ENCODE results near the gene ANKRD60. TPM values are rescaled to one million over a fixed set of nuclear protein-coding genes. Genes with fewer than 3 reads are reported as not detected.
A peak's percentile ranks its signal among the peaks of the same experiment; 100 is the strongest.

The ANKRD60 gene
- total RNA-seq, 8 experiments from 2014 or later = not detected

GRCh38 chr20:58215116-58215515 lies 13.3 kb downstream of the ANKRD60 start:
- H3K4me3 ChIP-seq = no peak overlapping the region
- in situ Hi-C loops (cut with MboI; ENCODE audit: low pct_unique_long_range_greater_than_20kb in 2 of 9, low sequenced_read_pairs in 9 of 9, unreplicated experiment in 9 of 9) = loop anchor here (10.0 to 25.0 kb wide), 6 partner anchors 603 to 828 kb away; partner anchors contain the start of genes ZBP1 (in 2 of the 9) and RBM38 (in 1 of the 9)
- 47 to 100% (median 85%) methylated on average over 1 to 6 of the region's 6 CpGs; no CpG with 5 or more reads in 2 of the 10 experiments for WGBS, 10 experiments
- ATAC-seq (replicated peaks in 6 of 8) = no peak
- no peak overlapping the region for H3K27ac ChIP-seq
- peaks cover 7 to 15% of the 10 kb centered on the region in 2 donors for H3K4me1 ChIP-seq (replicated peaks in 1 of 2)

GRCh38 chr20:58214310-58214709 lies 14.1 kb downstream of the ANKRD60 start:
- in situ Hi-C loops (cut with MboI; ENCODE audit: low pct_unique_long_range_greater_than_20kb in 2 of 9, low sequenced_read_pairs in 9 of 9, unreplicated experiment in 9 of 9) = loop anchor here (5.0 to 25.0 kb wide), 7 partner anchors 602 to 827 kb away; partner anchors contain the start of genes ZBP1 (in 2 of the 9) and RBM38 (in 1 of the 9)
- Histone ChIP-seq H3K4me3 (no peak overlapping the region), H3K27ac (no peak overlapping the region), H3K4me1 (replicated peaks in 1 of 2) (peaks cover 11 to 15% of the 10 kb centered on the region in 2 donors)
- WGBS, 10 experiments = 0 to 100% (median 78%) methylated on average over 1 to 5 of the region's 8 CpGs; no CpG with 5 or more reads in 2 of the 10 experiments
- no peak for ATAC-seq (replicated peaks in 6 of 8)

DNA sequence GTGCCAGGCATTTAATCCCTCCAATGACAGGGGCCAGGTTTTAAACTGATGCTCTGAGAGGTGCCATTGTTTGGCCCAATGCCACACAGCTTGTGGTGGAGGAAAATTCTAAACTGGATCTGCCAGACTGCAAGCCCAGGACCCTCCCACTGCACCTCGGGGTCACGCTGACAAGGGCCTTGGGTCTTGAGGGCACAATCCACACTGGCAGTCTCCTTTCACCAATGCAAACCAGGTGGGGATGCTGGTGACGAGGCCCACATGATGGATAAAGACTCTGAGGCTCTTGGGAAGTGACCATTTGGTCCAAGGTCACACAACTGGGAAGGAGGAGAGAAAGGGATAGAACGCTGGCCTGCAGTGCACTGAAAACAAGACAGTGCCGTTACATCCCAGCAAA lies 14.7 kb downstream of the ANKRD60 start:
- WGBS, 10 experiments = 60 to 93% (median 80%) methylated on average over 1 to 4 of the region's 5 CpGs; no CpG with 5 or more reads in 2 of the 10 experiments
- in situ Hi-C loops (cut with MboI; ENCODE audit: low pct_unique_long_range_greater_than_20kb in 2 of 9, low sequenced_read_pairs in 9 of 9, unreplicated experiment in 9 of 9) = loop anchor here (5.0 to 25.0 kb wide), 7 partner anchors 601 to 826 kb away; partner anchors contain the start of genes ZBP1 (in 2 of the 9) and RBM38 (in 1 of the 9)
- H3K27ac ChIP-seq = no peak overlapping the region
- no peak for ATAC-seq (replicated peaks in 6 of 8)
- H3K4me3 ChIP-seq = no peak overlapping the region
- H3K4me1 ChIP-seq (replicated peaks in 1 of 2) = peaks cover 15 to 16% of the 10 kb centered on the region in 2 donors

GRCh38 chr20:58213121-58213520 lies 15.3 kb downstream of the ANKRD60 start:
- Histone ChIP-seq H3K27ac (no peak overlapping the region), H3K4me3 (no peak overlapping the region), H3K4me1 (replicated peaks in 1 of 2) (peaks cover 15 to 16% of the 10 kb centered on the region in 2 donors)
- peak in 4 of 8 experiments; percentile 23 to 48 (median 30) for ATAC-seq (replicated peaks in 6 of 8)
- in situ Hi-C loops (cut with MboI; ENCODE audit: low pct_unique_long_range_greater_than_20kb in 2 of 9, low sequenced_read_pairs in 9 of 9, unreplicated experiment in 9 of 9) = loop anchor here (5.0 to 25.0 kb wide), 7 partner anchors 601 to 826 kb away; partner anchors contain the start of genes ZBP1 (in 2 of the 9) and RBM38 (in 1 of the 9)
- 2 to 88% (median 56%) methylated on average over 2 to 8 of the region's 8 CpGs; no CpG with 5 or more reads in 1 of the 10 experiments for WGBS, 10 experiments

DNA sequence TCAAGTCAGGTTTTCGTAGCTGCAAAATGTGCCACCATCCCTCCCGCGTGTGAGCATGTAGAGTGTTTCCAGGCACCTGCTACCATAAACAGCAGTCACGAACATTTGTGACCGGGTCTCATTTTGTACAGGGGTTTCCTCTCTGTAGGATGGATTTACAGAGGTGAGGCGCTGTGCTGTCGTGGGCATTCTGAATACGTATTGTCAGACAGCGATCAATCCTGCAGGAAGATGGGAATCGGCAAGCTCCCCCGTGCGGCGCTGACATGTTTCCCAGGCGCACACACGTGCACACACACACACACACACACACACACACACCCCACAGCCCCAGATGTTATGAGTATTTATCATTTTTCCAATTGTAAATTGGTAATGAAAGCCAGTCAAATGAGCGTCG lies 15.8 kb downstream of the ANKRD60 start:
- no peak overlapping the region for H3K4me3 ChIP-seq
- ATAC-seq (replicated peaks in 6 of 8) = peak in 4 of 8 experiments; percentile 4 to 42 (median 17)
- no peak overlapping the region for H3K27ac ChIP-seq
- in situ Hi-C loops (cut with MboI; ENCODE audit: low pct_unique_long_range_greater_than_20kb in 2 of 9, low sequenced_read_pairs in 9 of 9, unreplicated experiment in 9 of 9) = loop anchor here (5.0 to 25.0 kb wide), 7 partner anchors 600 to 825 kb away; partner anchors contain the start of genes ZBP1 (in 2 of the 9) and RBM38 (in 1 of the 9)
- peaks cover 15 to 16% of the 10 kb centered on the region in 2 donors for H3K4me1 ChIP-seq (replicated peaks in 1 of 2)
- WGBS, 10 experiments = 28 to 85% (median 73%) methylated on average over 2 to 17 of the region's 17 CpGs; no CpG with 5 or more reads in 3 of the 10 experiments

DNA sequence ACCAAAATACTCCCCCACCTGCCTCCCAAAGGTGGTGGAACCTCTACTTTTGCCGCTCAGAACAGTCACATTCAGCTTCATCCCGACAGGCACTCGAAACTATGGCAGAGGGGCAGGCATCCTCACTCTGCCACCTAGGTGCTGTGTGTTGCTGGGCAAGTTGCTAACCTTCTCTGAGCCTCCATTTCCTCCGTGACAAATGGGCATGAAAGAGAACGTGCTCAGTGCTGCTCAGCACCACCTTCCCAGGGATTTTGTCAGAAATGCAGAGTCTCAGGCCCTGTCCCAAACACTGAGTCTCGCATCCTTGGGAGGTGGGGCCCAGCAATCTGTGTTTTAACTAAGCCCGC lies 18.1 kb downstream of the ANKRD60 start:
- H3K27ac ChIP-seq = no peak overlapping the region
- in situ Hi-C loops (cut with MboI; ENCODE audit: low pct_unique_long_range_greater_than_20kb in 2 of 9, low sequenced_read_pairs in 9 of 9, unreplicated experiment in 9 of 9) = loop anchor here (5.0 to 25.0 kb wide), 7 partner anchors 598 to 823 kb away; partner anchors contain the start of genes ZBP1 (in 2 of the 9) and RBM38 (in 1 of the 9)
- ATAC-seq (replicated peaks in 6 of 8) = no peak
- peaks cover 15 to 16% of the 10 kb centered on the region in 2 donors for H3K4me1 ChIP-seq (replicated peaks in 1 of 2)
- H3K4me3 ChIP-seq = no peak overlapping the region
- WGBS, 10 experiments = 82 to 100% (median 87%) methylated on average over 1 to 5 of the region's 7 CpGs; no CpG with 5 or more reads in 5 of the 10 experiments

DNA sequence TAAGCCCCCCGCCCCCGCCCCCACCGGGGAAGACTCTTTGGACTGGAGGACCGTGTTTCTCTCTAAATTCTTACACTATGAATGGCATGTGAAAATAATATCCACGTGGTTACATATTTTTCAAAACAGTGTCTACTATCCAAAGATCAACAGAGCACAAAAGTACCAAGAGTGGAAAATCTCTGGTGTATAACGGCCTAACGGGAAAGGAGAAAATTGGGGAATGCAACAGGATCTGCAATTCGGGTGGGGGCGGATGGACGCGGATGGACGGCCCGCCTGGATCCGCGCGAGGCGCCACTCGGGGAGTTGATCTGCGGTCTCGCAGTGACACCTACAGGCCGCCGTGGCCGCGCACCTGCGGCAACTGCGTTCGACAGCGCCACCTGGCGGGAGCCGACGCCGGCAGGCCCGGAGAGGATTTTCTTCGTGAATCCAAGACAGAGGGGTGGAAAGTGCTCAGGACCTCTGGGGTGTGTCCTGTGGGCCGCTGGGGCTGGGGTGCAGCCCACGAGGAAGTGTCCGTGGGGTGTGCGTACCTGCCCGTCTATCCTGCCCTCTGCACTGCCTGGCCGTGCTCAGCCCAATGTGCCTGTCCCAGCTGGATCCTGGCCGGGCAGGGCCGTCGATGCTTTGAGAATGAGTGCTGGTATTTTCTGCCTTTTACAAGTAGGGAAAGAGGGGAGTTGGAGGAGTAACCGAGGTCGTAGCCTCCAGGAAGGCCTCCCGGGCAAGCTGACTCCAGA lies 18.6 kb downstream of the ANKRD60 start:
- WGBS, 10 experiments = 0 to 20% (median 6%) methylated on average over 1 to 22 of the region's 46 CpGs; no CpG with 5 or more reads in 4 of the 10 experiments
- no peak overlapping the region for H3K4me3 ChIP-seq
- no peak overlapping the region for H3K27ac ChIP-seq
- peaks cover 15 to 16% of the 10 kb centered on the region in 2 donors for H3K4me1 ChIP-seq (replicated peaks in 1 of 2)
- peak; percentile 75 to 95 (median 82) for ATAC-seq (replicated peaks in 6 of 8)
- in situ Hi-C loops (cut with MboI; ENCODE audit: low pct_unique_long_range_greater_than_20kb in 2 of 9, low sequenced_read_pairs in 9 of 9, unreplicated experiment in 9 of 9) = loop anchor here (5.0 to 25.0 kb wide), 8 partner anchors 598 to 823 kb away; partner anchors contain the start of genes ZBP1 (in 2 of the 9) and RBM38 (in 1 of the 9)

DNA sequence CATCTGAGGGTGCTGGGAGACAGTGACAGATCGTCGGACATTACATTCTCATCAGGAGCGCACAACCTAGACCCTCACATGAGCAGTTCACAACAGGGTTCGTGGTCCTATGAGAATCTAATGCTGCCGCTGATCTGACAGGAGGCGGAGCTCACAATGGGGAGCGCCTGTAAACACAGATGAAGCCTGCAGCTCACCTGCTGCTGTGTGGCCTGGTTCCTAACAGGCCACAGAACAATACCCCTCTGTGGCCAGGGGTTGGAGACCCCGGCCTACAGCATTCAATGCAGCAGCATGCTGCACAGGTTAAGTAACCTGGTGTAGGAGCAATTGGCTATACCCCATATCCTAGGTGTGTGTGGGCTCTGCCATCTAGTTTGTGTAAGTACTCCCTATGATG lies 19.5 kb downstream of the ANKRD60 start:
- Histone ChIP-seq H3K4me1 (replicated peaks in 1 of 2) (peaks cover 13 to 15% of the 10 kb centered on the region in 2 donors), H3K27ac (no peak overlapping the region), H3K4me3 (no peak overlapping the region)
- ATAC-seq (replicated peaks in 6 of 8) = peak in 5 of 8 experiments; percentile 4 to 49 (median 32)
- in situ Hi-C loops (cut with MboI; ENCODE audit: low pct_unique_long_range_greater_than_20kb in 2 of 9, low sequenced_read_pairs in 9 of 9, unreplicated experiment in 9 of 9) = loop anchor here (5.0 to 25.0 kb wide), 8 partner anchors 597 to 822 kb away; partner anchors contain the start of genes ZBP1 (in 2 of the 9) and RBM38 (in 1 of the 9)
- WGBS, 10 experiments = 69 to 100% (median 80%) methylated on average over 1 to 6 of the region's 8 CpGs; no CpG with 5 or more reads in 7 of the 10 experiments

DNA sequence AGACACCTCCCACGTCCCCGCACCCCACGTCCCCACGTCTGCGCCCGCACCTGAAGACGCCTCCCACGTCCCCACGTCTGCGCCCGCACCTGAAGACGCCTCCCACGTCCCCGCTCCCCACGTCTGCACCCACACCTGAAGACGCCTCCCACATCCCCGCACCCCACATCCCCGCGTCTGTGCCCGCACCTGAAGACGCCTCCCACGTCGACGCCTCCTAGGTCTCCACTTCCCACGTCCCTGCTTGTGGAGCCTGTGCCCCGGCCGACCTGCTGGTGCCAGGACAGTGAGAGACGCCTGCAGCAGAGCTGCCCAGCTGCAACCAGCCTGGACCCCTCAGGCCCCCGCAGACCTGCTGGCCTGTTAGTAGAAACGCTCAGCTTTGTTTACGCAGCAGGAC lies 22.6 kb downstream of the ANKRD60 start:
- Histone ChIP-seq H3K27ac (no peak overlapping the region), H3K4me1 (replicated peaks in 1 of 2) (peaks cover 13 to 18% of the 10 kb centered on the region in 2 donors), H3K4me3 (no peak overlapping the region)
- 80% methylated on average over 1 of the region's 31 CpGs; no CpG with 5 or more reads in 9 of the 10 experiments for WGBS, 10 experiments
- ATAC-seq (replicated peaks in 6 of 8) = no peak
- in situ Hi-C loops (cut with MboI; ENCODE audit: low pct_unique_long_range_greater_than_20kb in 2 of 9, low sequenced_read_pairs in 9 of 9, unreplicated experiment in 9 of 9) = loop anchor here (5.0 to 25.0 kb wide), 8 partner anchors 594 to 819 kb away; partner anchors contain the start of genes ZBP1 (in 2 of the 9) and RBM38 (in 1 of the 9)

- in situ Hi-C loops (cut with MboI; ENCODE audit: low pct_unique_long_range_greater_than_20kb in 2 of 9, low sequenced_read_pairs in 9 of 9, unreplicated experiment in 9 of 9) = loop anchor here (10.0 to 25.0 kb wide), 7 partner anchors 590 to 815 kb away; partner anchors contain the start of genes ZBP1 (in 2 of the 9) and RBM38 (in 1 of the 9)
- peaks cover 34 to 41% of the 10 kb centered on the region in 2 donors for H3K4me1 ChIP-seq (replicated peaks in 1 of 2)
- H3K27ac ChIP-seq = no peak overlapping the region
- peak in 2 of 8 experiments; percentile 24 to 25 for ATAC-seq (replicated peaks in 6 of 8)
- H3K4me3 ChIP-seq = no peak overlapping the region
Measured at GRCh38 chr20:58202044-58202443, 26.4 kb downstream of the ANKRD60 start.

DNA sequence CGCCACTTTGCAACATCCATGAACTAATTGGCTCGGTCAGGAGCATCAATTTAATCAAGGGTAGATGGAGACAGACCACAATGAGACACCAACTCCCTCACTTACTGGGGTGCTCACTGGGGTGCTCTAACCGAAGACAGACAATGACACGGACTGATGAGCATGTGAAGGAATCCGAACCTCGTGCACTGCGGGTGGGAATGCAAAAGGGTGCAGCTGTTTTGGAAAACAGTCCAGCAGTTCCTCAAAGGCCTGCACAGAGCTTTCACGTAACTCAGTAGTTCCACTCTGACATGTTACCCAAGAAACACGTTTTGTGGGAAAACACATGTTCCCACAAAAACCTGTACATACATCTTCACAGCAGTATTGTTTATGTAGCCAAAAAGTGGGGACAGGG lies 26.8 kb downstream of the ANKRD60 start:
- in situ Hi-C loops (cut with MboI; ENCODE audit: low pct_unique_long_range_greater_than_20kb in 2 of 9, low sequenced_read_pairs in 9 of 9, unreplicated experiment in 9 of 9) = loop anchor here (10.0 to 25.0 kb wide), 7 partner anchors 589 to 814 kb away; partner anchors contain the start of genes ZBP1 (in 2 of the 9) and RBM38 (in 1 of the 9)
- H3K4me3 ChIP-seq = no peak overlapping the region
- 0 to 83% (median 74%) methylated on average over 1 to 7 of the region's 9 CpGs; no CpG with 5 or more reads in 3 of the 10 experiments for WGBS, 10 experiments
- H3K4me1 ChIP-seq (replicated peaks in 1 of 2) = peaks cover 34 to 45% of the 10 kb centered on the region in 2 donors
- no peak overlapping the region for H3K27ac ChIP-seq
- ATAC-seq (replicated peaks in 6 of 8) = no peak

GRCh38 chr20:58199469-58199868 lies 29.0 kb downstream of the ANKRD60 start:
- whole genome bisulfite sequencing, 10 experiments = 49 to 100% (median 86%) methylated on average over 1 to 4 of the region's 4 CpGs; no CpG with 5 or more reads in 3 of the 10 experiments
- Histone ChIP-seq H3K4me1 (replicated peaks in 1 of 2) (peaks cover 34 to 45% of the 10 kb centered on the region in 2 donors), H3K27ac (peak overlapping the region; percentile 56 to 75), H3K4me3 (no peak overlapping the region)
- in situ Hi-C loops (cut with MboI; ENCODE audit: low pct_unique_long_range_greater_than_20kb in 2 of 9, low sequenced_read_pairs in 9 of 9, unreplicated experiment in 9 of 9) = no loop called here
- ATAC-seq (replicated peaks in 6 of 8) = no peak

Measured in motor neuron (in vitro differentiated cells).